ENCODE data around the gene CCNT2. TPM values are rescaled to one million over a fixed set of nuclear protein-coding genes. Genes with fewer than 3 reads are reported as not detected.
"Not testable (repeated sequence)": the region's sequence is repeated elsewhere in the genome, so short reads cannot be mapped to it uniquely, and the experiment has no call there.

The CCNT2 gene
- total RNA-seq, 2 experiments from 2014 or later, result 31.9 to 33.2 TPM

DNA sequence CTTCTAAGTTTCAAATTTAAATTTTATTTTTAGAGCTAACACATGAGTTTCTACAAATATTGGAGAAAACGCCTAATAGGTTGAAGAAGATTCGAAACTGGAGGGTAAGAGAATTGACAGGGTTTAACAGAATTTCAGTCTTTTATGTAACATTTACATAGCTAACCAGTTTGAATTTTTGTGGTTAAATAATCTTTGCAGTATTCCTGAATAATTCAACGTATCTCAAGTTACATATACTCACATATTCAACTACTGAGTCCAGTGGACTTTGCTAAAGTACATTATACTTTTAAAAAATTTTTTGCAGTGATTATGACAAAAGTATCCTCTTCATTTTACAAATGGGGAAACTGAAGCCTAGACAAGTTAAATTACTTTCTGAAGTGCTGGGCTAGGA is 34.0 kb downstream of the CCNT2 start:
- Mint-ChIP-seq H3K4me1 (ENCODE audit: low read depth) (peaks cover 22% of the 10 kb centered on the region), H3K9me3 (no peaks in the 10 kb centered on the region), H3K36me3 (ENCODE audit: low read depth) (peaks cover 36% of the 10 kb centered on the region), H3K27ac (no peak overlapping the region), H3K27me3 (ENCODE audit: low read depth) (no peaks in the 10 kb centered on the region), H3K4me3 (no peak overlapping the region)
- intact Hi-C loops (cut with micrococcal nuclease), result loop anchor here (2.0 kb wide), 1 partner anchor 20 kb away; no protein-coding TSS in a partner anchor
- DNase-seq, result no peak
- CTCF ChIA-PET, result no interaction called here

DNA sequence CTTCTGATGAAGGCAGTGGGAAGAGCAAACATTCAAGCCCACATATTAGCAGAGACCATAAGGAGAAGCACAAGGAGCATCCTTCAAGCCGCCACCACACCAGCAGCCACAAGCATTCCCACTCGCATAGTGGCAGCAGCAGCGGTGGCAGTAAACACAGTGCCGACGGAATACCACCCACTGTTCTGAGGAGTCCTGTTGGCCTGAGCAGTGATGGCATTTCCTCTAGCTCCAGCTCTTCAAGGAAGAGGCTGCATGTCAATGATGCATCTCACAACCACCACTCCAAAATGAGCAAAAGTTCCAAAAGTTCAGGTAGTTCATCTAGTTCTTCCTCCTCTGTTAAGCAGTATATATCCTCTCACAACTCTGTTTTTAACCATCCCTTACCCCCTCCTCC is 35.4 kb downstream of the CCNT2 start:
- Mint-ChIP-seq H3K27me3 (ENCODE audit: low read depth) (no peaks in the 10 kb centered on the region), H3K9me3 (no peaks in the 10 kb centered on the region), H3K27ac (no peak overlapping the region), H3K4me3 (no peak overlapping the region), H3K36me3 (ENCODE audit: low read depth) (peaks cover 27% of the 10 kb centered on the region), H3K4me1 (ENCODE audit: low read depth) (peaks cover 18% of the 10 kb centered on the region)
- DNase-seq, result no peak
- intact Hi-C loops (cut with micrococcal nuclease), result no loop called here
- CTCF ChIA-PET, result interaction anchor here (0.6 kb wide), 1 partner anchor 224 kb away, joined by 3 read pairs; no protein-coding TSS in a partner anchor

DNA sequence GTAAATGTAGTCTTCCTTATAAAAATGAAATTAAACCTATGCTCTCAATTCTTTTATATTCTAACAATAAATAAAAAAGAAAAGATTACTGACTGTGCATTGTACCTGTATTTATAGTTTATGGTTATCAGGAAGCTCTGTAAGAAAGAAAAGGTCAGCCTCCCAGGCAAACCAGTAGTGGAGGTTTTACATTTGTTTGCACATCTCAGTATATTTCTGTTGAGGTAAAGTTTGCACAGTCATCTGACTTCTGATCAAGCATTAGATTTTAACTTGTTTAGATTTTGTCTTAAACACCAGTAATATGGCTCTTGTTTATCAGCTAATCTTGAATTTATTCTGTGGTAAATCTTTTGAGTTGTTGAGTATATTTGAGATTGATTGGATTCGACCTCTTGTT is 37.1 kb downstream of the CCNT2 start:
- Mint-ChIP-seq H3K36me3 (ENCODE audit: low read depth) (peaks cover 18% of the 10 kb centered on the region), H3K9me3 (no peaks in the 10 kb centered on the region), H3K27me3 (ENCODE audit: low read depth) (no peaks in the 10 kb centered on the region), H3K4me3 (no peak overlapping the region), H3K27ac (no peak overlapping the region), H3K4me1 (ENCODE audit: low read depth) (peaks cover 10% of the 10 kb centered on the region)
- intact Hi-C loops (cut with micrococcal nuclease), result no loop called here
- no peak for DNase-seq
- CTCF ChIA-PET, result interaction anchor here (1.0 to 1.2 kb wide), 2 partner anchors 33 to 841 kb away, joined by 3 read pairs; no protein-coding TSS in a partner anchor

DNA sequence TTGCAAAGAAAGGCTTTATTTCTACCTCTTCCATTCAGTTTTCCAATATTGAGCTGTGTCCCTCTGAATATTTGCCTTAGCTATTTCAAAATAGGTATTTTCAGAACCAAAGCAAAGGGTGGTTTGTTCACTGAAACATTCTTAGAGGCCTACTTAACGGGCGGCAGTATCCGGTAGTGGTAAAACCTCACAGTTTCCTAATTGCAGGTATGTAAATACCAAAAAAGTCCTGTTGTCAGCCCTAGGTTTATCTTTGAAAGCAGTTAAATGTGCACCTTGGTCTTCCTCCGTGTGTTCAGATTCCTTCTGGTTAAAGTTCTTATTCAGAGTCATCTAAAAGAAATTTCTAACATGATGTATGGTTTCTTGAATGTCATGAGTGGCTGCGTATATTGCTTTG is 38.9 kb downstream of the CCNT2 start:
- Mint-ChIP-seq H3K27ac (no peak overlapping the region), H3K36me3 (ENCODE audit: low read depth) (peaks cover 15% of the 10 kb centered on the region), H3K4me1 (ENCODE audit: low read depth) (peaks cover 10% of the 10 kb centered on the region), H3K4me3 (no peak overlapping the region), H3K9me3 (no peaks in the 10 kb centered on the region), H3K27me3 (ENCODE audit: low read depth) (no peaks in the 10 kb centered on the region)
- intact Hi-C loops (cut with micrococcal nuclease), result no loop called here
- no peak for DNase-seq
- CTCF ChIA-PET, result no interaction called here

DNA sequence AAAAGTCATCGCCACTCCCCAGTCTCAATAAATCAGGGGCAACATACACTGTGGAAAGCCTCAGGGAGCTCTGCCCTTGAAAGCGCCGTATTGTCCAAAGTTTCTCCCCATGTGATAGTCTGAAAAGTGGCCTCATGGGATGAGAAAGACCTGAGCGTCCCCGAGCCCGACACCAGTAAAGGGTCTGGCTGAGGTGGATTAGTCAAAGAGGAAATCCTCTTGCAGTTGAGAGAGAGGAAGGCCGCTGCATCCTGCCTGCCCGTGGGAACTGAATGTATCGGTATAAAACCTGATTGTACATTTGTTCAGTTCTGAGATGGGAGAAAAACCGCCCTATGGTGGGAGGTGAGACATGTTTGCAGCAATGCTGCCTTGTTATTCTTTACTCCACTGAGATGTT is 48.5 kb downstream of the CCNT2 start:
- CTCF ChIA-PET; H3K27me3 Mint-ChIP-seq (ENCODE audit: low read depth); intact Hi-C loops (cut with micrococcal nuclease); DNase-seq; H3K36me3 Mint-ChIP-seq (ENCODE audit: low read depth); H3K27ac Mint-ChIP-seq; H3K4me3 Mint-ChIP-seq; H3K4me1 Mint-ChIP-seq (ENCODE audit: low read depth): not testable (repeated sequence)
- peaks cover 12% of the 10 kb centered on the region for H3K9me3 Mint-ChIP-seq

DNA sequence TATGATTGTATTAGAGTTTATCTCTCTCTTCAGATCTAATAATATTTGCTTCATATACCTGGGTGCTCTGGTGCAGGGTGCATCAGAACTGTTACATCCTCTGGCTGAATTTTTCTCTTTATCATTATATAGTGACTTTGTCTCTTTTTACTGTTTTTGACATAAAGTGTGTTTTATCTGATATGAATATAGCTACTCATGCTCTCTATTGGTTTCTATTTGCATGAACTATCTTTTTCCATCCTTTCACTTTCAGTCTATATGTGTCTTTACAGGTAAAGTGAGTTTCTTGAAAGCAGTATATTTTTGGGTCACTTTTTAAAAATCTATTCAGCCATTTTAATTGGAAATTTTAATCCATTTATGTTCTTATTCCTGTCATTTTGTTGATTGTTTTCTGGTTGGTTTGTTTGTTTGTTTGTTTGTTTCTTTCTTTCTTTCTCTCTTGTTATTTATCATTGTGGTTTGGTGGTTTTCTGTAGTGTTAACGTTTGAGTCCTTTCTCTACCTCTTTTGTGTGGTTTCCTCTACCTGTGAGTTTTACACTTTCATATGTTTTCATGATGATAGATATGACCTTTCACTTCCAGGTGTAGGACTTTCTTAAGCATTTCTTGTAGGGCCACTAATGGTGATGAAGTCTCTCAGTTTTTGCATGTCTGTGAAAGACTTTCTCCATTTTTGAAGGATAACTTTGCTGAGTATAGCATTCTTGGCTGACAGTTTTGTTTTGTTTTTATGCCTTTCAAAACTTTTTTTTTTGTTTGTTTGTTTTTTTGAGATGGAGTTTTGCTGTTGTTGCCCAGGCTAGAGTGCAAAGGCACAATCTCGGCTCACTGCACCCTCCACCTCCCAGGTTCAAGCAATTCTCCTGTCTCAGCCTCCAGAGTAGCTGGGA is 54.9 kb downstream of the CCNT2 start:
- Mint-ChIP-seq H3K36me3 (ENCODE audit: low read depth) (peaks cover 16% of the 10 kb centered on the region), H3K4me1 (ENCODE audit: low read depth) (peaks cover 15% of the 10 kb centered on the region), H3K27ac (peak overlapping the region; percentile 6), H3K27me3 (ENCODE audit: low read depth) (peaks cover 3% of the 10 kb centered on the region), H3K9me3 (peaks cover 33% of the 10 kb centered on the region), H3K4me3 (no peak overlapping the region)
- CTCF ChIA-PET, result no interaction called here
- intact Hi-C loops (cut with micrococcal nuclease), result loop anchor here (1.0 kb wide), 2 partner anchors 55 to 79 kb away; partner anchors contain the start of genes CCNT2 and RAB3GAP1
- DNase-seq, result no peak

DNA sequence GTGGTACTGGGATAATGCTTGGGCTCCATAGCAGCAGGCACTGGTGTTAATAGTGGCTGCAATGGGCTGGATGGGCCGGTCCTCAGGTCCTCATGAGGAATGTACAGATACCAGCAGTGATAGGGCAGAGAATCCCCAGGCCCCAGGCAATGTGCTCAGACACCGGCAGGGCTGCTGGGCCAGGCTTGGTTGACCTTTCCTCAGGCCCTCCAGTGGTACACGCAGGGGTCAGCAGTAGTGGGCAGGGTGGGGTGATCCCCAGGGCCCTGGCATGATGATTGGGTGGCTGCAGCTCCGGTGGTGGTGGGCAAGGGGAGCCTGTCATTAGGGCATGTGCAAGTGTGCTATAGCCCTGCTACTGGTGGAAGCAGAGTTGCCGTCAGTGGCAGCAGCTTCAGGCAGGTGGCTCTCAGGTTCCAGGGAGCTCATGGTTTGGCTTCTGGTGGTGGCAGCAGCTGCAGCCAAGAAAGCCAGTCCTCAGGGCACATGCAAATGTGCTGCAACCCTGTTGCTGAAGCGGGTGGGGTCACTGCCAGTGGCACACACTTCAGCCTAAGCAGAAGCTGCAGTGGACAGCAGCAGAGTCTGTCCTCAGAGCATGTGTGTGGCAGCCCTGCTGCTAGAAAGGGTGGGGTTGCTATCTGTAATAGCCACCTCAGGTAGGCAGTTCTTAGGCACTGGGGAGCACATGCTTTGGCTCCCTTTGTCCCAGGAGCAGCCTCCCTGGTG is 56.8 kb downstream of the CCNT2 start:
- intact Hi-C loops (cut with micrococcal nuclease), result no loop called here
- peaks cover 23% of the 10 kb centered on the region for H3K9me3 Mint-ChIP-seq
- H3K36me3 Mint-ChIP-seq (ENCODE audit: low read depth), result peaks cover 11% of the 10 kb centered on the region
- no peak for DNase-seq
- CTCF ChIA-PET, result no interaction called here
- H3K27me3 Mint-ChIP-seq (ENCODE audit: low read depth), result peaks cover 2% of the 10 kb centered on the region
- peaks cover 15% of the 10 kb centered on the region for H3K4me1 Mint-ChIP-seq (ENCODE audit: low read depth)
- no peak overlapping the region for H3K4me3 Mint-ChIP-seq
- H3K27ac Mint-ChIP-seq, result no peak overlapping the region

DNA sequence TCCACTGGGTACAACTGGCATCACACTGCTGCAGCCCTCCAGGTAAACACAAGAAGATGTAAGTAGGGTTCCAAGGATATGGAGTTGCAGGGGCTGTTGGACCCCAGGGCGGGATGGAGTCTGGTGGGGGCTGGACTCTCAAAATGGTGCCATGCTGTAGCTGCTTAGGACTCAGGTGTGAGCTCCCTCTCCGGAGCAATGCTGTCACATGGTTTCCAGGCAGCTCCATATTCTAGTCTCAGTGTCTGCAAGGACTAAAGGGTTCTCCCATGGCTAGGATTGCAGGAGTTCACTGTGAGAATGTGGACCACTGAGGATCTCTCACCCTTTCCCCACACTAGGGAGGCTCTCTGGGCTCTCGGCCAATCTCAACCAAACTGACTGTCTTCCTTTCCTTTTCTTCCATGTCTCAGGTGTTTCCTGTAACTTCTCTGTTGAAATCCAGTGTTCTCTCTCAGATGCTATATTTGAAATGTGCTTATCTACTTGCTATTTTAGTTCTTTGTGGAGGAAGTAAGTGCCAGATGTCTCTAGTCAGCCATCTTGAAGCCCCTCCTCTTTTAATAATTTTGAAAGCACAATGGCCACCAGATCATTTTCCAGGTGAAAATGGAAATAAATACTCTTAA is 57.6 kb downstream of the CCNT2 start:
- peaks cover 15% of the 10 kb centered on the region for H3K4me1 Mint-ChIP-seq (ENCODE audit: low read depth)
- no peak overlapping the region for H3K4me3 Mint-ChIP-seq
- peaks cover 3% of the 10 kb centered on the region for H3K27me3 Mint-ChIP-seq (ENCODE audit: low read depth)
- intact Hi-C loops (cut with micrococcal nuclease), result no loop called here
- H3K9me3 Mint-ChIP-seq, result peaks cover 21% of the 10 kb centered on the region
- peaks cover 11% of the 10 kb centered on the region for H3K36me3 Mint-ChIP-seq (ENCODE audit: low read depth)
- DNase-seq, result no peak
- CTCF ChIA-PET, result interaction anchor here (0.6 to 0.7 kb wide), 2 partner anchors 577 to 624 kb away, joined by 4 to 10 read pairs; no protein-coding TSS in a partner anchor
- no peak overlapping the region for H3K27ac Mint-ChIP-seq

DNA sequence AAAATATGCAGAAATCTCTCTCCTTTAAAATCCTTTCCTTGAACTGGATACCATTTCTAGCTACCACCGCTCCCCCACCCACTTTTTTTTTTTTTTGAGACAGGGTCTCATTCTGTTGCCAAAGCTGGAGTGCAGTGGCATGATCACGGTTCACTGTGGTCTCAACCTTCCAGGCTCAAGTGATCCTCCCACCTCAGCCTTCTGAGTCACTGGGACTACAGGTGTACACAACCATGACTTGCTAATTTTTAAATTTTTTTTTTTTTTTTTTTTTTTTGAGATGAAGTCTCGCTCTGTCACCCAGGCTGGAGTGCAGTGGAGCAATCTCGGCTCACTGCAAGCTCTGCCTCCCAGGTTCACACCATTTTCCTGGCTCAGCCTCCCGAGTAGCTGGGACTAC is 58.5 kb downstream of the CCNT2 start:
- H3K4me3 Mint-ChIP-seq; intact Hi-C loops (cut with micrococcal nuclease); H3K27ac Mint-ChIP-seq; DNase-seq; H3K27me3 Mint-ChIP-seq (ENCODE audit: low read depth): not testable (repeated sequence)
- CTCF ChIA-PET, result interaction anchor here (0.6 to 0.7 kb wide), 3 partner anchors 576 to 804 kb away, joined by 4 to 10 read pairs (median 4); no protein-coding TSS in a partner anchor
- peaks cover 11% of the 10 kb centered on the region for H3K36me3 Mint-ChIP-seq (ENCODE audit: low read depth)
- peaks cover 15% of the 10 kb centered on the region for H3K4me1 Mint-ChIP-seq (ENCODE audit: low read depth)
- peaks cover 21% of the 10 kb centered on the region for H3K9me3 Mint-ChIP-seq

DNA sequence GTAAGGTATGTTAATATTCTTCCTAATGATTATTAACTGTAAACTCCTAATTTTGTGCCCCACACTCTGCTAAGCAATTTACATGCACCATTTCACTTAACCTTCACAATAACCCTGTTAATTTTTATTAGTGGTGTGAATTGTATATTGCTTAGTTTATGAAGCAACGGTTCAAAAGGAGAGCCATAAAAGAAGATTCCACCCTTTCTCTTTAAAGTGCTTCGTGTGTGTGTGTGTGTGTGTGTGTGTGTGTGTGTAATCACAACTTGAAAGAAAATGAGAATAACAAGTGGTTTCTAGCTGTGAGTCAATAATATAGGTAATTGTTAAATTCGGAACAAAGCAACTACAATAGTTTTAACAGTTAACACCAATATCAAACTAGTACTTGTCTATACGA is 60.6 kb downstream of the CCNT2 start:
- peaks cover 4% of the 10 kb centered on the region for H3K4me1 Mint-ChIP-seq (ENCODE audit: low read depth)
- no peak for DNase-seq
- H3K36me3 Mint-ChIP-seq (ENCODE audit: low read depth), result peaks cover 8% of the 10 kb centered on the region
- H3K9me3 Mint-ChIP-seq, result peaks cover 14% of the 10 kb centered on the region
- intact Hi-C loops (cut with micrococcal nuclease), result no loop called here
- CTCF ChIA-PET, result interaction anchor here (1.1 kb wide), 1 partner anchor 66 kb away, joined by 3 read pairs; no protein-coding TSS in a partner anchor
- no peak overlapping the region for H3K27ac Mint-ChIP-seq
- H3K4me3 Mint-ChIP-seq, result no peak overlapping the region
- H3K27me3 Mint-ChIP-seq (ENCODE audit: low read depth), result peaks cover 3% of the 10 kb centered on the region

DNA sequence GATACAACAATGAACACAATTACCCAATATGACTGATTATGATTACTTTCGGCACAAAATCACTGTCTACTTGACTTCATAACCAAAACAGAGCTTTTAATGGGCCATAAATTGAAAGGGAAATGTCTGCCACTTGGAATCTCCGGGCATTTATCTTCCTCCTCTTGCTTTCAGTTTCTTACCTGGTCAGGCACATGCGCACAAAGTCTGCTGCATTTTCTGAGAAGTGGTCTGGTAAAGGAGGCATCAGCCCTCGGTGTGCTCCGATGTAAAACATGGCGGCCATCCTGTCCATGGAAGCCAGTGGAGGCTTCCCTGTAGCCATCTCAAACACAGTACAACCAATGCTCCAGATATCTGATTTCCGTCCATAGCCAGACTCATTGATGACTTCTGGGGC is 62.0 kb downstream of the CCNT2 start:
- Mint-ChIP-seq H3K27me3 (ENCODE audit: low read depth) (peaks cover 3% of the 10 kb centered on the region), H3K36me3 (ENCODE audit: low read depth) (no peaks in the 10 kb centered on the region), H3K9me3 (peaks cover 4% of the 10 kb centered on the region), H3K27ac (no peak overlapping the region), H3K4me1 (ENCODE audit: low read depth) (no peaks in the 10 kb centered on the region), H3K4me3 (no peak overlapping the region)
- DNase-seq, result no peak
- CTCF ChIA-PET, result no interaction called here
- intact Hi-C loops (cut with micrococcal nuclease), result no loop called here

DNA sequence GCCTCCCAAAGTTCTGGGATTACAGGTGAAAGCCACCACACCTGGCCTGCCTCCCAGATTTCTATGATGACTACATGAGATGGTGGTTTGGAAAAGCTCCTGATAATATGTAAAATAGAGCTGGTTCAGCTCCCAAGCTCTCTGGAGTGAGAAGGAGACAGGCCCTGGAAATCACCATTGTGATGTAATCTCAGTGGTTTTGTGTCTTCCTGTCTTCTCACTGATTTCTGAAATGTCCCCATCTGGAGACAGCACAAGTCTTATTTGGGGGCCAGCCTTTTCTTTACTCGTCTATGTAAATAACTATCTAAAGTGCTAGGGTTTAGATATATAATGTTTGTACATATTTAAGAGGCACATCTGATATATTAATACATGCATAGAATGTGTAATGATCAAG is 64.0 kb downstream of the CCNT2 start:
- CTCF ChIA-PET, result no interaction called here
- Mint-ChIP-seq H3K4me3 (no peak overlapping the region), H3K9me3 (peaks cover 4% of the 10 kb centered on the region), H3K27ac (no peak overlapping the region), H3K27me3 (ENCODE audit: low read depth) (peaks cover 3% of the 10 kb centered on the region), H3K36me3 (ENCODE audit: low read depth) (no peaks in the 10 kb centered on the region), H3K4me1 (ENCODE audit: low read depth) (no peaks in the 10 kb centered on the region)
- intact Hi-C loops (cut with micrococcal nuclease), result no loop called here
- no peak for DNase-seq

Measured in activated naive CD4-positive, alpha-beta T cell treated with anti-CD3 and anti-CD28 coated beads for 36 hours (primary cell).